GM19025 (cell line): ENCODE results near the gene PDHX.

Experiments used
- ATAC-seq: cut with Tn5 transposase; IDR thresholded peaks from one replicate; pipeline ENCODE4 v1.9.1; 2021; ENCODE audit warnings: mild to moderate bottlenecking, low read depth, moderate library complexity; ENCODE audit not compliant: unreplicated experiment

The PDHX gene

DNA sequence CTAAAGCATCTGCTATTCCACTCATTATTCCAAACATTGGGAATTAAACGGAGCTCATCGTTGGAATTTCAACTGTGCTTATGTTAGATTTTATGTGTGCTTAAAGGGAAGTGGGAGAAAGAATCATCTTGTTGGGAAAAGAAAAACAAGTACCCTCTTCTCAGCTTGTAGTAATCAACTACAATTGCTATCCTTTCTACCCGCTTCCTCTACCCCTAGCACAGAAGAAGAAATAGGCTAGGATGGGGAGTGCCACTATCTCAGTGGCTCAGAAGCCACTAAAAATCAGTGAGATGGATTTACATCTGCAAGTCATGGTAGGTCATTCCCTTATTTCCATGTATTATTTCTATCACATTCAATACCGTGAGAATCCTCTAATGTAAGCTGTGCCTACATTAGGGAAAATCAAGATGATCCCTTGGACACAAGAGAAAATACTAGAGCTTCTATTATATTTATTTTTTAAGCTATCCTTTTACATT is 124.7 kb downstream of the PDHX start:
- no peak for ATAC-seq

DNA sequence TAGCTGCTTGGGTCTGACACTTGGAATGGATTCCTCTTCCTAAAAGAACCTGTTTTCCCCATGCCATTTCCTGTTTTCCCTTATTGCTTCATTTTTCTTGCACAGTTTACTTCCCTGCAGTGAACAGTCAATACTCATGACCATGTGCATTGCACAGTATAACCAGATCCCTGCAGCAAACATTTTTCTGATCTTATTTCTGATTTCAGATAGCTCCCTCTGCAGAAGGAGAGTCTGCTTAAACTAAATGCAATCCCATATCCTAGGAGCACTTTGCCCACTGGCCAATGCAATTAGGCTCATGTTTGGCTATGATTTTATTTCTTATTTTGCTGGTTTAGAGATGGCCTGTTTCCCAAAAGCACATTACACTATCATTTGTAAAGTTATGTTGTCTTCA is 125.8 kb downstream of the PDHX start:
- ATAC-seq = no peak

DNA sequence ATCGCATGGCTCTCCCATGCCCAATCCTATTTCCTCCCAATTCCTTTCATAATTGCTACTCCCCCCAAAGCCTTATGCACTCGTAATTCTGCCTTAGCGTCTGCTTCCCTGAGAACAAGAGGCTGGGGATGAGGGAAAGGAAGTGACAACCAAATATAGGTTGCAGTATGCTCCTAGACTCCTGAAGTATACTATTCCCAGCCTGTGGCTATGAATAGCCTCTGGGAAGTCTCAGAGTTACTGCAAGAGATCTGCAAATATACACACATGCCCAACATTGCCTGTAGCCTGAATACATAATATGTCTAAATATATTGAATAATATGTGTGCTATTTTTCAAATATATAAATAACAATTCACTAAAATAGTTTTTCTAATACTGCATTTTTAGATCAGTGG is 126.5 kb downstream of the PDHX start:
- no peak for ATAC-seq

DNA sequence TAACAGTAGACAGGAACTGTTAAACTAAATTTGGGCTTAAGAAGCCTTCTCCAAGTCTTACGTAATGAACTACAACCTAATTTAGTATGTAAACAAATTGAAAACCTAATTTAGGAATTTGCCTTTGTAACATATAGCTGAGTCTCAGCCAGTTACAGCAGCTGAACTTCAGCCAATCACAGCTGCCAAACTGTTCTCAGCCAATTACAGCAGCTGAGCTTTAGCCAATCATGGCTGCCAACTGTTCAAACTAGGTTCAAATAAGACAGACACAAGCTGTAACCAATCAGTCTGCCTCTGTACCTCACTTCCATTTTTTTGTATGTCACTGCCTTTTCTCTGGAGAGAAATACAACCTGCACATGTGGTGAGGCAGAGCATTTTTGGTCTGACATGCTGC is 127.5 kb downstream of the PDHX start:
- no peak for ATAC-seq

DNA sequence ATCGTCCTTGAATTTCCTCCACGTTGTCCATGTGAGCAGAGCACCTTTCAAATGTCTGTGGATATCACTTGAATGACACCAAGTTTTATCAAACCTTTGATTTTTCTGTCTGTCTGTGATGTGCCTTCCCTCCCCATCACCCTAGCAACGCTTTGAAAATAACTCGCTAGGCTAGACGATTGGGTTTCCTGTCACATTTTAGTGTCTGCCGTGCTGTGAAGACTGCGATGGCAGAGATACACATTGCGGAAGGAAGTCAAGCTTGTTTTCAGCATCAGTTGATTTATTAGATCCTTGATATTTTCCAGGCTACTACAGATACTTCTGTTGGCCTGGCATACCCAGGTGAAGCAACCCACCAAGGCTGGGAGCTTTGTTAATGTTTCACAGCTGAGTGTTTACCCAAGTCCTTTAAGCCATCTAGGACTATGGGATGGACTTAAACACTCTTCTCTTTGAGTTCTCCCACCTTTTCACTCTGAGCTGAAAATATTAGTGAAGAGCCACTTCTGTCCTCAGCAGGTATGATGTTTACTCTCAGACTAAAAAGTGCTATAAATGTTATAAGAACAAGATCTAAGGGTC is 128.9 kb downstream of the PDHX start:
- no peak for ATAC-seq
